ENCODE results near the gene ITGA2. TPM values are rescaled to one million over a fixed set of nuclear protein-coding genes. Genes with fewer than 3 reads are reported as not detected.

The ITGA2 gene
- total RNA-seq, 1 donor from 2014 or later = 63.5 TPM

GRCh38 chr5:53017794-53018391 lies 28.7 kb downstream of the ITGA2 start:
- no peak for DNase-seq (ENCODE audit: low read depth in 2 of 2)

- peak in 1 of 2 donors; percentile 69 for DNase-seq (ENCODE audit: low read depth in 2 of 2)
Measured at GRCh38 chr5:53019320-53019719, 30.2 kb downstream of the ITGA2 start.

- DNase-seq (ENCODE audit: low read depth in 2 of 2) = no peak
Measured at GRCh38 chr5:53022930-53023511, 33.9 kb downstream of the ITGA2 start.

DNA sequence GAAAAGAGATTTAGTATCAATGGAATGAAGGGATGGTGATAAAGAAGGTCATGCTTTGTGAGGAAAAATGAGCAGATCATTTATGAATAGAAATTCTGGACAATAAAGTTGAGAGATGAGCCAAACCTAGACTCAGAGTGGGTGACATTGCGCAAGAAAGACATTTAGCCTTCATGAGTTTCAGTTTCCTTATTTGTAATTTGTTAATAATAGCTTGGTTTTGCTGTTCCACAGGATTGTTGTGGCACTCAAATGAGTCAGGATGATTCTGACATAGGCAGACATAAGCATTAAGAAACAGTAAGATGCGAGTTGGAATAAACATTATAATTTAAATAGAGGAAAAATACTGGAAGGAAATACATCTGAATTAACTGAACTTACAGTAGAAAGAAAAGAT lies 34.8 kb downstream of the ITGA2 start:
- peak; percentile 58 to 63 for DNase-seq (ENCODE audit: low read depth in 2 of 2)

DNA sequence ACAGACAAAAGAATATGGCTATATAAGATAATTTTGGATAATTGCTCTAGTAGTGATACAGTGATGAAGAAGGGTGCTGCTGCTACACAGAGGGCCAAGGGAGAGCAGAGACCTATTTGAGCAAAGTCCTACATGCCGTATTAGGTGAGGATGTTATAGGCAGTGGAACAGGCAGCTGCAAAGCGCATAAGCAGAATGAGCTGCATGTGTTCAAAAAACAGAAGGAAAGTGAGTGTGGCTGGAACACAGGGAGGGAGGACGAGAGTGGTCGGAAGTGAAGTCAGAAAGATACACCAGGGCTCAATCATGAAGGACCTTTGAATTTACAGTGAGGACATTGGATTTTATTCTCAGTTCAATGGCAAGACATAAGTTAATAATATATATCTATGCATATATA lies 35.4 kb downstream of the ITGA2 start:
- DNase-seq (ENCODE audit: low read depth in 2 of 2) = no peak

GRCh38 chr5:53025487-53025886 lies 36.3 kb downstream of the ITGA2 start:
- no peak for DNase-seq (ENCODE audit: low read depth in 2 of 2)

DNA sequence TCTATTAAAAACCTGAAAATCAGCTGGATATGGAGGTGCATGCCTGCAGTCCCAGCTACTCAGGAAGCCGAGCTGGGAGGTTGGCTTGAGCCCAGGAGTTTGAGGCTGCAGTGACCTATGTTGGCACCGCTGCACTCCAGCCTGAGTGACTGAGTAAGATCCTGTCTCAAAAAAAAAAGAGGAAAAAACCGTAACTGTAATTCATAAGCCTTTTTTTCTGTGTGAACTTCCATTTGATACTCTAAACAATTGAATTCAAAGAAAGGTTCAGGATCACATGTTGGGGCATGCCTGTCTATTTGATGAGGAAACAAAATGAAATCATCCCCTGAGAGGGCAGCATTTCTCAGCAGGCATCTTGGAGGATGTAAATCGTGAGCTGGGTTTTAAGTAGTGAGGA lies 38.8 kb downstream of the ITGA2 start:
- peak; percentile 67 to 96 for DNase-seq (ENCODE audit: low read depth in 2 of 2)

DNA sequence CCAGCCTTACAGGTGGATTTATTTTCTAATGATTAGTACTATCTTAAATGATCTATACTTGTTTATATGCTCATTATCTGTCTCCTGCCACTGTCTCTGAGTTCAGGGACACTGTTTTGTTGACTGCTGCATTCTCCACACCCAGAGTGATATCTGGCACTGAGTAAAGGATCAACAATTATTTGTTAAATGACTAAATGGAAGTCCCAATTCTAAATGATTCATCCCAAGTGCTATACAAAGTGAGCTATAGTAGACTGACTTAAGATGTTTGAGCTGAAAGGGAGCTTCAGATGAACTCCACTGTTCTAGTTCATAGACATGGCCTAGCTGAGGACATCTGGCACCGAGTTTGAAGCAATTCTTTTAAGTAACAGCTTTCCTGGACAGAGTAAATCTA lies 40.5 kb downstream of the ITGA2 start:
- DNase-seq (ENCODE audit: low read depth in 2 of 2) = no peak

DNA sequence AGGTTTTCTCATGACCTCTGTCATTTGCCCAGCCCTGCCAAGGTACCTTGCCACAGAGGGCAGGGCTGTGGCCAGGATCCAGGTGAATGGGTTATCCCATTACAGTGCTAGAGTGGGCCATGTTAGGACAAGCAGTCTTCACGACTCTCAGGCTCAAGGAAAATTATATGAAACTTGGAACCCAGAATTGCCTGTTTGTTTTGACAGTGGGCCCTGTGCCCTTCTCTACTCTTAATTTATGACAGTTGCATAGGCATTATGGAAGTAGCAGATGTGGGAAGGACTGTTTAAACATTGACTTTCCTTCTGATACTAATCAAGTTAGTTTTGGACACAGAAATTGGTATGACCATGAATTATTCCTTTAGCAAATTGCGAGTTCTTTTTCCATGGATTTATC lies 41.7 kb downstream of the ITGA2 start:
- DNase-seq (ENCODE audit: low read depth in 2 of 2) = peak in 1 of 2 donors; percentile 49

- peak; percentile 55 to 92 for DNase-seq (ENCODE audit: low read depth in 2 of 2)
Measured at GRCh38 chr5:53031695-53032096, 42.5 kb downstream of the ITGA2 start.

DNA sequence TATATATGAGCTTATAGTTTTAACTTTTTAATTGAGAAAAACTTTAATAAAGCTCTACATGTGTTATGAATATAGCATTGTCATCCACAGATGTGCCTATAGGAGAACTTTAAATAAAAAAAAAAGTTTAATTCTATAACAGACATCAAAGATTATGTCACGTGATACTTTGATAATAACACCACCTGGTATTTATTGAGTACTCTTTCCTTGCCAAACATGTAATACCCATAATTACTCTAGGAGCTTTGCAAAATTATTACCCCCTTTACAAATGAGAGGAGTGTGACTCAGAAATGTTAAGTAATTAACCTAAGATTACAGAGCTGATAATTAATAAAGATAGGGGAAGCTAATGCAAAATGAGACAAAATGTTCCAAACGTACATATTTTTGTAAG lies 43.0 kb downstream of the ITGA2 start:
- no peak for DNase-seq (ENCODE audit: low read depth in 2 of 2)

GRCh38 chr5:53034832-53035231 lies 45.7 kb downstream of the ITGA2 start:
- DNase-seq (ENCODE audit: low read depth in 2 of 2) = no peak

DNA sequence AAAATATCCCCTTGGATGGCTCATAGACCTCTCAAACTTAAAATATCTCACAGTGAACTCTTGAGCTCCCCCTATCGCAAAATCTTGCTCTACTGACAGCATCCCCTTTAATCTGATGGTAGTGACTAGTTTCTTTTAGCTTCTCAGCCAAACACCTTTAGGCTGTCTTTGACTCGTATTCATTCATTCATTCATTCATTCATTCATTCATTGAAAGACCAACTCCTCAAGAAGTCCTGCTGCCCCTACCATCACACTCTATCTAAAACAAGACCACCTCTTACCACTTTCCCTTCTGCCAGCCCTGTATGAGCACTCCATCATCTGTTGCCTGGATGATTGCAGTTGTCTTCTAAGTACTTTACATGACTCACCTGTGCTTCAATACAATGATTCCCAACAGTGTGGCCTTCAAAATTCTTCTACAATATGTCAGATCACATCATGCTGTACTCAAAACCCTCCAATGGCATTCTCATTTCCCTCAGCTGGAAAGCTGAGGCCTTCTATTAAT lies 46.8 kb downstream of the ITGA2 start:
- DNase-seq (ENCODE audit: low read depth in 2 of 2) = peak in 1 of 2 donors; percentile 43

DNA sequence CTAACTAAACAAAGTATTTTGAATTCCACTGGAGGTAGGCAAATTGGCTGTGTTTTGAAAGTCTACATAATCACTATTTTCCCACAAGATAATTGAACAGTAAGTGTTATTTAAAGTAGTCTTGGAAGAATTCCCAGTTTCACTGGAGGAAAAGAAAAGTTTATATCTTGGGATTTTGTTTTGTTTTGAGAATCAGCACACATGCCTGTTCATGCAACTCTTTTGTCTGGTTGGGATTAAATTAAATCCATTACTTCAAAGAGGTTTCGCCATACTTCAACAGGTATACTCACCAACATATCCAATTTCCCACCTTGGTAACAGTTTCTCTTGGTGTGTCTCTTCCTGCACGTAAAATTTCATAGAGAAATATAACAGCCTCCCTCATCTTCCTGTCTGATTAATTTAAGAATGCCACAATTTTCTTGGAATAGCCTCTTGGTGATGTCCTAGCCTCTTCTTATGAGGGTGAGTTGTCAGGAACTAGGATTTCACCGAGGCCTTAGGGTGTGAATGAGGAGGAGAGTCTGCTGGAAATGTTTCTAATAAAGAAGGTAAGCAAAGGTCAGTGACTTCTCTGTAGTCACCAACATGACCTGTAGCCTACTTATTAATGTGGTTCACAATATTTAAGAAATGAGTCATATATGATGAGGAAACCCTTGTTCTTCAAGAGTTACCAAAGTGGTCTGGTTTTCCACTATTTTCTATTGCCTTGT lies 48.1 kb downstream of the ITGA2 start:
- peak in 1 of 2 donors; percentile 69 for DNase-seq (ENCODE audit: low read depth in 2 of 2)

GRCh38 chr5:53038196-53038847 lies 49.2 kb downstream of the ITGA2 start:
- peak in 1 of 2 donors; percentile 50 for DNase-seq (ENCODE audit: low read depth in 2 of 2)

- no peak for DNase-seq (ENCODE audit: low read depth in 2 of 2)
Measured at GRCh38 chr5:53039855-53040254, 50.7 kb downstream of the ITGA2 start.

- no peak for DNase-seq (ENCODE audit: low read depth in 2 of 2)
Measured at GRCh38 chr5:53041071-53041692, 52.0 kb downstream of the ITGA2 start.

GRCh38 chr5:53041740-53042139 lies 52.6 kb downstream of the ITGA2 start:
- no peak for DNase-seq (ENCODE audit: low read depth in 2 of 2)

DNA sequence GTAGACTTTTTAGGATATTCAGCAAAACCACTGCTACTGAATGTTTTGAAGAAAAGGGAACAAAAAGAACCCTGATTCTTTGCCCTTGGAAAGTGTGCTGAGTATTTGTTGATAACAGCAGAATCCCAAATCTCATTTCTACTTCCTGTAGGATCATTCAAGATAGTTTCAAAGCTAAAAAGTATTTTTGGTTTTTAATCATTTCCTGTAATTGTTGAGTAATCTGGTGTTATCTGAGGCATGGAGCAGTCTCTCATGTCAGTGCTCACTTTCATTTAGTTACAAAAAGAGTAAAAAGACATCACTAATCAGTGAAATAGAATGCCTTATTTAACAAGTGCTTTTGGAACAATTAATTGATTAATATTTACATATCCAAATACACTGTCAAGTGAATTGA lies 56.1 kb downstream of the ITGA2 start:
- DNase-seq (ENCODE audit: low read depth in 2 of 2) = peak in 1 of 2 donors; percentile 44

DNA sequence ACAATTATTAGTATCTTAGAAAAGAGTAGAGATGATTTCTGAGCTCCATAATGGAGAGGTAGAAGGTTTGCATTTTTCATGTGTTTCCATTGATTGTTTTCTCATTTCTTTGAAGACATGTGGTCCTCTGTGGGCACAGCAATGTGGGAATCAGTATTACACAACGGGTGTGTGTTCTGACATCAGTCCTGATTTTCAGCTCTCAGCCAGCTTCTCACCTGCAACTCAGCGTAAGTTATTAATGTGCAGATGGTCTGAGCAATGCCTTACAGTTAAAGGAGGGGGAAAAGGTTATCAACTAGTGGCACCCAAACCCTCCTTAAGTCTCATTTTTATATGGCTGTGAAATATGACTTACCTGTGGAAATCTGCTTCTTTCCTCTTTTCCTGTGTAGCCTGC lies 59.1 kb downstream of the ITGA2 start:
- DNase-seq (ENCODE audit: low read depth in 2 of 2) = no peak

GRCh38 chr5:53052499-53052898 lies 63.3 kb downstream of the ITGA2 start:
- DNase-seq (ENCODE audit: low read depth in 2 of 2) = no peak

GRCh38 chr5:53053364-53053763 lies 64.2 kb downstream of the ITGA2 start:
- DNase-seq (ENCODE audit: low read depth in 2 of 2) = no peak
